Sigmoid colon (tissue), 3 donors: ENCODE measurements around the gene DCLRE1B.

Experiments used
- POLR2A ChIP-seq, 2 donors: fragments of 450-650 bp; IDR thresholded peaks; one replicate each; pipeline ENCODE4 v1.6.1; 2016; ENCODE audit warnings: antibody characterized with exemption in 2 of 2, mild to moderate bottlenecking in 2 of 2, moderate library complexity in 2 of 2
- TF ChIP-seq, protein P1 (sequence below), 4 experiments: fragments of 450-650 bp in 3 of 4; fragments of 200-600 bp in 1 of 4; IDR thresholded peaks; one replicate each; pipeline ENCODE4 v1.5.1; 2016 to 2019; ENCODE audit warnings: antibody characterized with exemption in 4 of 4, mild to moderate bottlenecking in 3 of 4, moderate library complexity in 2 of 4

DNA sequence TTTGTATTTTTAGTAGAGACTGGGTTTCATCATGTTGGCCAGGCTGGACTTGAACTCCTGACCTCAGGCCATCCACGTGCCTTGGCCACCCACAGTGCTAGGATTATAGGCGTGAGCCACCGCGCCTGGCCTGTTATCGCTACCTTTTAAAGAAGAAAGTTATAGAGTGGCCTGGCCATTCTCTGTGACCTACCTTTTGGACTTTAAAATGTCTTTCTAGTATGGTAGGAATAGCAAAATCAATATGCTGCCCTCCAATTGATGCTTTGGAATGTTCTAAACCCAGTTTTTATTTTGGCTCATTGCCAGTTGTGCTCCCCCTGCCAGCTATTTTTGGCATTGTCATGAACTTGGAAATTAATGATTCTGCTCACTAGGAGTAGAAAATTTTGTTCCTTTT lies 43.9 kb downstream of the DCLRE1B start:
- no peak for TF ChIP-seq POLR2A (IDR thresholded peaks at IDR 0.05)
- TF ChIP-seq, protein P1, sequence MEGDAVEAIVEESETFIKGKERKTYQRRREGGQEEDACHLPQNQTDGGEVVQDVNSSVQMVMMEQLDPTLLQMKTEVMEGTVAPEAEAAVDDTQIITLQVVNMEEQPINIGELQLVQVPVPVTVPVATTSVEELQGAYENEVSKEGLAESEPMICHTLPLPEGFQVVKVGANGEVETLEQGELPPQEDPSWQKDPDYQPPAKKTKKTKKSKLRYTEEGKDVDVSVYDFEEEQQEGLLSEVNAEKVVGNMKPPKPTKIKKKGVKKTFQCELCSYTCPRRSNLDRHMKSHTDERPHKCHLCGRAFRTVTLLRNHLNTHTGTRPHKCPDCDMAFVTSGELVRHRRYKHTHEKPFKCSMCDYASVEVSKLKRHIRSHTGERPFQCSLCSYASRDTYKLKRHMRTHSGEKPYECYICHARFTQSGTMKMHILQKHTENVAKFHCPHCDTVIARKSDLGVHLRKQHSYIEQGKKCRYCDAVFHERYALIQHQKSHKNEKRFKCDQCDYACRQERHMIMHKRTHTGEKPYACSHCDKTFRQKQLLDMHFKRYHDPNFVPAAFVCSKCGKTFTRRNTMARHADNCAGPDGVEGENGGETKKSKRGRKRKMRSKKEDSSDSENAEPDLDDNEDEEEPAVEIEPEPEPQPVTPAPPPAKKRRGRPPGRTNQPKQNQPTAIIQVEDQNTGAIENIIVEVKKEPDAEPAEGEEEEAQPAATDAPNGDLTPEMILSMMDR (IDR thresholded peaks at IDR 0.05): peak in 2 of 4 experiments; percentile 16 to 24
